H4 (cell line): ENCODE data around the gene AGAP1. TPM values are rescaled to one million over a fixed set of nuclear protein-coding genes. Genes with fewer than 3 reads are reported as not detected.
"Not testable (repeated sequence)": the region's sequence is repeated elsewhere in the genome, so short reads cannot be mapped to it uniquely, and the experiment has no call there.

Experiments used
- DNase-seq: peaks from one replicate; pipeline ENCODE4 v3.0.0-alpha.2; 2015; ENCODE audit warnings: low spot score
- total RNA-seq: library from RNA; depleted of rRNA; stranded (reverse); fragments of >200 nt; shearing (Covaris generic); gene quantifications from 2 replicates; pipeline ENCODE4 v1.2.3, GENCODE V29; 2014

AGAP1 gene
- total RNA-seq, 1 experiment from 2014 or later: 7.0 TPM

DNA sequence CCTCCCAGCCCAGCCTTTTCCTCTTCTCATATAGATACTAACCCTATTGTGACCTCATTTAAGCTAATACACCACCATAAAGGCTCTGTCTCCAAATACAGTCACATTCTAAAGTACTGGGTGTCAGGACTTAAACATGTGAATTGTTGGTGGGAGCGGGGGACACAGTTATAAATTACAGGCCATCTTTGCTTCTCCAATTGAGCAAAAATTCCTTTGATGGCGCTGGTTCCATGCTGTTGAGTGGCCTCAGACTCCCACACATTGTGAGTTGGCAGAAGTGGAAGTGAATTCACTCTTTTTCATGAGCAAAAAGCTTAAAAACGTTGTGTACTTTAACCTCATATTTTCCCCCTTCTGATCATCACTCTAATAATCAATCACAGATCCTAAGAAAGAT lies 628.4 kb downstream of the AGAP1 start:
- DNase-seq: no peak

DNA sequence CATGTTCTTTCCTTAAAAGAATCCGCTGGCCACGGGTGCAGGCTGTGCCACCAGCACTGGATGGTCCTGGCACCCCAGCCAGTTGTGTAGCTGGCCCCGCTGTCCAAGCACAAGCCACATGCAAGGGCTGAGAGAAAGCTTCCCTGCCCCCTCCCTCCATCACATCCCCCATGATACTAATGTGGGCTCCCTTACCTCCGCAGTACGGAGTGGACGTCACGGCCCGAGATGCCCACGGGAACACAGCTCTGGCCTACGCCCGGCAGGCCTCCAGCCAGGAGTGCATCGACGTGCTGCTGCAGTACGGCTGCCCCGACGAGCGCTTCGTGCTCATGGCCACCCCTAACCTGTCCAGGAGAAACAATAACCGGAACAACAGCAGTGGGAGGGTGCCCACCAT lies 629.9 kb downstream of the AGAP1 start:
- no peak for DNase-seq

DNA sequence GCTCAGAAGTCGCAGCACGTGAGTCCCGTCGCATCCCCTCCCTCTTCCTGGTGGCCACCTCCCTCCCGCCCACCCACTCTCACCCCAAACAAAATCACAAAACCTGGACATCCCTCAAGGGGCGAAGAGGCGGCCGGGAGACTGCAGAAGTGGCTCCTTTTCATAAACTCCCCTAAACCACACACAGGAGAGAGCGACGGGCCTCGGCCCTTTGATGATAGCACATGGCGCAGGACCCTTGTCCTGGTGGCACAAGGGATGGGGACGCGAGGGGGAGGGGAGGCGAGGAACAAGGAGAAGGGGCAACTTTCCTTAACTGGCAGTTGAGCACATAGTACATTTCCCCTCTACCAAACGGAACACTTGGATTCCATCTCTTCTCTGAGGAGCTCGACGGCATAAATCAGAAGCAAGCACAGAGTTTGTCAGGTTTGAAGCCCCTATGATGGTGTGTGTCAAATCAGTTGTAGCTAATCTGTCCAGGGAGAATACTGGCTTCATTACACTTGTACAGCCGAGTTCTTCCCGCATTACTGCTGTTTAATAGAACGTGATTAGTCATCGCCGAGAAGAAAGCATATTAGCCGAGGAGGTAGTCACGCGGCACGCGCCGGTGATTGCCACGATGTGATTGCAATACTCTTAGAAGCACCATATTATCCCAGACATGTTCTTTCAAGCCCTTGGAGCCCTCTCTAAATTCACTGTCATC lies 630.5 kb downstream of the AGAP1 start:
- DNase-seq: no peak

DNA sequence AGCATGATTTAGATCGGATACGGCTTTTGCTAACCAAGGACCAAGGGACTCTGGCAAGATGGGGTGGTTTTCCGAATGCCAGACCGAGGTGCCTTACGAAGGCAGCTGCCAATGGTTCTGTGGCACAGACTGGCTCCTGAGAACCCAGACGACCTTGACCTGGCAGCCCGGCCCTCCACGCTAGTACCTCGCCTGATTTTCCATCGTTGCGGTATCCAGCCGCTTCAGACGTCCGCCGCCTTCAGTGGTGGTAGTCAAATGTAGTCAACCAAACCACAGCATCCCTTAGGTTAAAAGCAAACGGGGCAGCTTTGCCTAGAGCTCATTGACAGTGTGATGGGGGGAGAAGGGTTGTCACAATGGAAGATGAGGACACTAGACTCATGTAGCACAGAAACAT lies 631.7 kb downstream of the AGAP1 start:
- no peak for DNase-seq

DNA sequence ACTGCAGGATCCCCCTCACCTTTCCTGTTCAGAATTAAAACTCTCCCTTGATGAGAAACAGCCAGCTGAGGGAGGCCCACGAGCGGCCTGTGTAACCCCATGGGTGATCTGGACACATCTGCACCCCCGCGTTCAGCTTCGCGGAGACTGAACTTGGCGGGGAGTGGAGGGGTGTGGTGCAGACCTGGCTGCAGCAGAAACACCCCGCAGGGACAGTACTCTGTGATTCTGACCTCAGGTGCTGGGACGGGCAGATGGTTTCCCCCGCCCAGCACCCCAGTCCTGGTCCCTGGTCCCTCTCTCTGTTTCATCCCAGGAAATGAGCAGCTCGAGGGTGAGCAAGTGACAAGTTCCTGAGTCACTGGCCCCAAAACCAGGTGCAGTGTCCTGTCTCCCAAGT lies 633.2 kb downstream of the AGAP1 start:
- no peak for DNase-seq

DNA sequence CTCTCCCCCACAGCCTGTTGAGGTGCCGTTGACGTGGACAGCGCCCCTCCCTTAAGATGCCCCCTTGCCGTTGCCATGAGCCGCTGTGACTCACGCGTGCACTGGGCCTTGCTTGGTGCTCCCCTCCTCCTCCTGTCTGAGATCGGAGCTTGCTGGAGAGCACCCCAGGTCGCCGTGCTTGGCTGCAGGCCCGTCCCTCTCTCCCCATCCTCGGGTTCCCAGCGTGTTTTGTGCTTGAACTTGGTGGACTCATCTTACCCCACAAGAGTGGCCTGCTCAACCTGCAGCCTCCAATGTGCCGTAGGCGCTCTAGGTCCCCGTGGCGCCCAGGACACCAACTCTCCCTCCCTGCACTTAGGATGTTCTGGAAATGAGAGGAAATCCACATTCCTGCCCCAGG lies 634.5 kb downstream of the AGAP1 start:
- no peak for DNase-seq

DNA sequence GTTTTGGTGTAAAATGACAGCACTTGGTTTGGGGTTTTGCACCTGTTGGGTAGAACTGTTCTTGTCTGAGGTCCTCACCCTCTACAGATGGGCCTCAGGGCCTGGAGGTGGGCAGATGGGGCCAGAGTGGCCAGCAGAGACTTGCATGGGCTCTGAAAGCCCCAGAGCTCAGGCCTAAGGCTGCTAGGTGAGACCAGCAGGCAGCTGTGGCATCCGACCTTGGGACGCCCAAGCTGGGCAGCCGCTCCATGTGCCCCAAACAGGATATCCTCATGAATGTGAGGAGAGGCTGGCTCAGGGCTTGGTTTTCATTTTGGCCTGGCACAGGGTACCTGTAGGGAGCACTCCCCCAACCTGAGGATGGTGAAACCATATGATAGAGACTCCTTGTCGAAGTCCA lies 636.1 kb downstream of the AGAP1 start:
- DNase-seq: no peak

DNA sequence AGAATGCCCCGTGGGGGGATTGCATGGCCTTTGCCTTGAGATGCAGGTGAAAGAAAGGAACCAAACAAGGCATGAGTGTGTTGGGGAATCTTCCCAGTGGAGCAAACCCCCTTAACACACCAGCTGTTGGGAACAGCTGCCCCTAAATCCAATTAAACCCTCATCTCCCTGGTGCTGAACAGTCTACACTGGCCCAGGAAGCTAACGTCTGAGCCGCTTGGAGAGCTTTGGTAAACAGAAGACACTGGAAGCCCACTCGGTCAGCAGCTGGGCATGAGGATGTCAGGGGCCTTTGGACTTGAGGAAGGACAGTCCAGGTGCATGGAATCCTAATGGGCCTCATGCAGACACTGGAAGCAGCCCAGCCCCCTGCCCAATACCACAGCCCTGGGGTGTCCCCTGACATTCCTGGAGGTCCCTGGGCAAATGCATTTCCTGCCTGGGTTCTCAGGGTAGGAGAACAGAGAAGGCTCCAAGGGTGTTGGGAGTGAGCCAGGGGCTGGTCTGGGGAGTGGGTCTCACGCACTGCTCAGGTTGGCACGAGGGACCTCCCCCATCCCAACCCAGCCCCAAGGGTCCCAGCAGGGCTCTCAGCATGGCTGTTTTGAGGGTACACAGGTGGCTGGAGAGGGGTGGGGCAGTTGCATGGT lies 636.6 kb downstream of the AGAP1 start:
- no peak for DNase-seq

DNA sequence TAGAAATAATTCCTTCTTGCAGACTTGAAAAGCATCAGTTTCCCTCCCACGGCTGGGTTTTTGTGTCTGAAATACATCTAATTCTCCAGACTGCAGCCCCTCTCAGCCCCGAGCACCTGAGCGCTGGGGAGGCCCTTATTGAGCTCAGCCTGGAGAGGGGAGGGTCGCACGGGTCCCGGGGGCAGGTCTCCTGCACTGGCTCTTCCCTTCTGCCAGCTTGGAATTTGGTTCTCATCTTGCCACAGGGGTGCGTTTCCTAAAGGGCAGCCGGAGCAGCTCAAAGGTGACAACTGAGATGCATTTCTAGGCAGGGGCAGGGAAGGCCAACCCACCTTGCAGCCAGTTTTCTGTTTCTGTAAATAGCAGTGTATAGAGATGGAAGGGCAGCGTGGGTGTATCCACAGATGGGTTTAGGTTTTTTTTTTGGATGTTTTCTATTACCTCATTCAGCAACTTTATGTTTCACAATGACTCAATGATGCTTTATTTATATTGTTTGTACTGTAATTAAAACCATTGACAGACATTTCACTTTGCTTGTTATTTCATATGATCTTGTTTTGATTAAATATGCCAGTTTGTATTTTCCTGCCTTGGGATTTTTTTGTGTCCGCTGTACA lies 637.3 kb downstream of the AGAP1 start:
- no peak for DNase-seq

DNA sequence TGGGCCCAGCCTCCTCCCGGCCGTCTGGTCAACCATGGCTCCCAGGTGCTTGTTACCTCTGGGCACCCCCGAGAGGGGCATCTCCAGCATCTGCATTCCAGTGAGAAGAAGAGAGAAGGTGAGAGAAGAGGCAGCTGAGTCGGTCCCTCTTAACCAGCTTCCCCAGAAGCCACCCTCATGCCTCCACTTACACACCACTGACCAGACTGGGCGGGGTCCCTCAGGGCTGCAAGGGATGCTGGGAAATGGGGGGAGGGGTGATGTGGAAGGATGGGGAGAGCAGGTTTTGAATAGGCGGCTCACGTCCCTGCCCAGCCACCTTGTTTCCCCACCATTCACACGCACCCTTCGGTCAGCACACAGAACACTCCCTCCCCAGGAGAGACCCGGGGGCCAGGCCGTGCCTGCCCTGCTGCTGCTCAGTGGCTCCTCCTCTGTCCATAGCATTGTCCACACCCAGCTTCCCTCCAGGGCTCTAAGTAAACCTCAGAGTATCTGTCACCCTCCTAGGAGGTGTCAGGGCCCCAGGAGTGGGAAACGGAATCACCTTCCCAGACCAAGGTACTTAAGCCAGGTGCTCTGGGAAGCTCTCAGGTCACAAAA lies 639.7 kb downstream of the AGAP1 start:
- DNase-seq: no peak

DNA sequence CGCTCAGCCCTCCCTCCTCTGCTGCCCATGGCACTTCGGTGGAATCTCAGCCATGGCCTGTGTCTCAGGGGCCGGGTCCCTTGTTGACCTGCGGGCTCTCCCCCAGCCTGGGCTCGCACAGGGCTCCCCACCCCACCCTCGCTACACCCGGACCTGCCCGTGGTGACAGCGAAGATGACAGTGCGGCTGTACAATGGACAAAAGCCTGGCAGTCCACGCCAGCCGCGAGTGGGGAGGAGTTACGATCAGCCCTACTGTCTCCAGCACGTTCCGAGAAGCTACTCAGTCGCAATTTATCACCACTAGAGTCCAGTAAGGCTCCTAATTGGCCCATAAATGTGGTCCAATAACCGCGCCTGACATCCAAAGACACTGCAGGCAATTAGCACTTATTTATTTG lies 642.7 kb downstream of the AGAP1 start:
- DNase-seq: no peak

DNA sequence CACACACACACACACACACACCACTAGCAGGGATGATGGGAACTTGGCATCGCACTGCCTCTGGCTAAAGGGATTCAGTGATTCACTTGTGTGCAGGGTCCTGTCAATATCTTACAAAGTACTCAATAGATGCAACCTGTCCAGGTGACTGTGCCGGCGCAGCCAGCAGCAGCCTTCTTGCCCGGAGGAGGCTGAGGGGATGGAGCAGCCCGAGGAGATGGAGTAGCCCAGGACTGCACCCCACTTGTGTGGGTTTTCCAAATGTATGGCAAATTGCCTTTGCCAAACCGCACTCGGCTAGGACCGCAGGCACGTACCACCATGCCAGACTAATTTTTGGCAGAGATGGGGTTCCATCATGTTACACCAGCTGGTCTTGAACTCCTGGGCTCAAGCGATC lies 643.2 kb downstream of the AGAP1 start:
- DNase-seq: no peak

DNA sequence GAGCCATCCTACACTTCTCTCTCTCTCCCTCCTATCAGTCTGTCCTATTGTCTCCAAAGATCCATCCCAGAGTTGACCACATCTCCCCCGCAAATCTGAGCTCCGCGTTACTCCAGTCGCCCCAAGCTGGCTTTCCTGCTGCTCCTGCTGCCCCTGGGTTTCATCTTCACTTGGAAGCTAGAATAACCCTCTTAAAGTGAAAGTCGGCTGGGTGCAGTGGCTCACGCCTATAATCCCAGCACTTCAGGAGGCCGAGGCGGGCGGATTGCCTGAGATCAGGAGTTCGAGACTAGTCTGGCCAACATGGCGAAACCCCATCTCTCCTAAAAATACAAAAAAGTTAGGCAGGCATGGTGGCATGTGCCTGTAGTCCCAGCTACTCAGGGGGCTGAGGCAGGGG lies 647.8 kb downstream of the AGAP1 start:
- not testable (repeated sequence) for DNase-seq

DNA sequence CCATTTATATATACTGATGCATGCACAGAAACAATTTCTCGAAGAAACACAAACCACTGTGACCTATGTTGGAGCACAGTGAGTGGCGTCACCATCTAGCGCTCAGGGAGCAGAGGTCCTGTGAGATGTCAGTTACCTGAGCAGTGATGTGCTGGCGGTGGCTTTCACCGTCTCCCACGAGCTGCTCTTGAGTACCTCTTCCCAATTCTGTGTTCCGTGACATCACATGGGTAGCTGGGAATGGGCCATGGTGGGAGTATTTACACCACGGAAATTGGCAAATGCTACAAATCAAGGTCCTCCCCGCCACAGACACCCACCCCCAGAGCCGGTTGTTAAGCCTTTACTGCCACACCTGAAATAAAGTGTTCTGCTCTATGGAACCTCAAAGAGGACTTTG lies 650.0 kb downstream of the AGAP1 start:
- no peak for DNase-seq

DNA sequence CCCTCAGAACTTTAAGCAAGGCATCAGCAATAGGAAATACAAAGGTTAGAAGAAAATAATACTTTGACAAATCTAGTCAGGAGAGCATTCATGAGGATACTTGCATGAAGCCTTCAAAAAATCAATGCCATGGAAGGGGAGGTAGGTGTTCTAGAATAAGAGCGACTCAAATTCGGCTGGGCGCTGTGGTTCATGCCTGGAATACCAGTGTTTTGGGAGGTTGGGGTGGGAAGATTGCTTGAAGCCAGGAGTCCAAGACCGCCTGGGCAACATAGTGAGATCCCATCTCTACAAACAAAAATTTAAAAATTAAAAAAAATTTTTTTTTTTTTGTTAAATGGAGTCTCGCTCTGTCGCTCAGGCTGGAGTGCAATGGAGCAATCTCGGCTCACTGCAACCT lies 652.6 kb downstream of the AGAP1 start:
- no peak for DNase-seq

DNA sequence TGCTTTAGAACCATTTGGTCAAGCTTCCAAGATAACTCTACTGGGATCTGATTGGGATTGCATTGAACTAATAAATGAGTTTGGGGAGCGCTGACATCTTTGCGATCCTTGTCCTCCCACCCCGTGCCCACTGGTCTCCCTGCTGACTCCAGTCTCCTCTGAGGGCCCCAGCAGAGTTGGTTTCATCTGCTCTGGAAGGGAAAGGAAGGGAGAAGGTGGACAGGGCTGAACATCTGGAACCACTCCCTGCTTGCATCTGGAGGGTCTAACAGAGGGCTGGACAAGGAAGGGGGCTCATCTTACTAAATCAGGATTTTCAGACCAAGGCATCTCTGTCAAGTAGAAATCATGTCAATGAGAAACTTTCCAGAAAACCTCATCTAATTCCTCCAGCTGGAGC lies 661.6 kb downstream of the AGAP1 start:
- DNase-seq: no peak

DNA sequence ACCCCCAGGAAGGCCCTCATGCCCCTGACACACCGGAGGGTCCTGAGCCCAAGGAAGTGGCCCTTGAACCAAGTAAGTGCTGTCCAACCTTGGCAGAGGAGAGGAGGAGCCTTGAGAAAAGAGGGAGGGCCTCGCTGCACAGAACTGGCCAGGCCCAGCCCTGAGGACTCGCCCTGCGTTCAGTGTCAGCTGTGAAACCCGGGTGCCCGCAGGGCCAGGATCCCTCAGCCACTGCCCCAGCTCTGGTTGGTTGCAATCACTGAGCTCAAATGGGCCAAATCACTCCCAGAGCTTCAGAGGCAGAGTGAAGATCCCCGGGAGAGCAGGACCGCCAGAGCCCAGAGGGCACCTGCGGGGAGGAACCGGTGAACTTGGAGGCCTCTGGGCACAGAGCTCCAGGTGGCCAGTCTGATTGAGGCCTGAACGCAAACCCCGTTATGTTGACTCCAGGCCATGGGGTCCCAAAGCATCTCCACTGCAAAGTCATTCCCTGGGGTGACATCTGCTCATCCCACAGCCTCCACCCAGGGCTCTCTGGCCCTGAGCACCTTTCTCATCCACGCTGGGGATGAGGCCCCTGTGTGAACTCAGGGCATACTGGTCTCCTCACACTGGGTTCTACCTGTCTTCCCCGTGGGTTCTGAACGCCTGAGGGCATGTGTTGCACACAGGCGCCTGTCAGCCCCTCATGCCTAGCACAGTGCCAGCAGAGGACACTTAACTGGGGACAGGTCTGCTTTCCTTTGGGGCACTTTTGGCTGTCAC lies 662.4 kb downstream of the AGAP1 start:
- no peak for DNase-seq

DNA sequence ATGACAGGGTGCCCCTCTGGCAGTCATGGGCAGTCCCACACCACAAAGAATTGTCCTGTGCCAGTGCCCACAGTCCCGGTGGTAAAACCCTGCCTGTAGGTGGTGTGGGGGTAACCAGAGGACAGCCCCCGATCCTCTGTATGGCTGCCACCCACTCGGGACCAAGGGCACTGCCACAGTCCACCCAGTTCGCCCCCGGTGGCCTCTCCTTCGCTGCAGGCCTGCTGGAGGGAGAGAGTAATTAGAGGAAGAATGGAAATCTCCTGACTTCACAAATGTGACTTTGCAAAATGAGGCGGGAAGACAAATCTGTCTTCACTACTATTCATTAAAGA lies 663.0 kb downstream of the AGAP1 start:
- DNase-seq: no peak

DNA sequence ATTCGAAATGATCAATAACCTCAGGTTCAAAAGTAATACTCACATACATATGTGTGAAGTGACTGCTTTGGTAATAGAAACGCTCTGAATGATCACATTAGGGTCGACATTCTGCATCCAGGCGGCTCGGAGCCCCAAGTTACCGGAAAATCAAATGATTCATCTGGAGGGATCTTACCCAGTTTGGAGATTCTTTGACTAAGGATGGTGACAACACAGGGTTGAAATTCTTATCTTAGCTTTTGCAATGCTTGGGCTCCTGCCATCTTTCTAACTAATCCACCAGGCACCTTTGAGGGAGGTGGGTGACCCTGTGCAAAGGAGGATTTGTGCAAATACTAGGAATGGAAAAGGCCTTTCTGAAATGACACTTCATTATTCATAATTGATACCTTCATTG lies 663.5 kb downstream of the AGAP1 start:
- no peak for DNase-seq

DNA sequence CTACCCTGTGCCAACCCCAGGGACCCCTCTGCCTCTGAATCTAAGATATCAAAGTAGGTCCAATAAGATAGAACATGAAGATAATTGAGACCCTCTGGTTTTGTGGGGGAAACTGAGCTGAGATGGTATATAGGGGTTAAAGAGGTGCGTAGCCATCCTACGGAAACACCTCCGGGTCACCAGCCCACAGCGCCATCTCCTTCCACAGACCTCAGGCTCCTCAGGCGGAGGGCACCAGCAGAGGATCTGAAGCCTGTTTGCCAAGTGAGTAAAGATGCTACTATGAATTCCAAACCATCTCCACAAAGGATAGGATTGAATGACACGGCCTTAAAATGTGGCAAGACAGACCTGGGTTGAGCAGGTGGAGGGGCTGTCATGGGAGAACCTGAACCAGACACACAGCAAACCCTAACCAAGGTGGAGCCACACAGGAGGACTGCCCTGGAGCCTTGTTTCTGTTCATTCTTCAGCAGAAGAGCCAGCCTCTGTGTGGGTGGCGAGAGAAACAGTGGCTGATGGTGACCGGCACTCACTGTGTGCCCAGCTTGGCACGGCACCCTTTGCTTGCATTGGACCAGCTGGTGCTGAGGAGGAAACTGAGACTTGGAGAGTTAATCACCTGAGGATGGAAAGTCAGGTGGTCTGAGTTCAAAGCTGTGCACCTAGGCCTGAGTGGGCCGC lies 664.1 kb downstream of the AGAP1 start:
- DNase-seq: no peak

DNA sequence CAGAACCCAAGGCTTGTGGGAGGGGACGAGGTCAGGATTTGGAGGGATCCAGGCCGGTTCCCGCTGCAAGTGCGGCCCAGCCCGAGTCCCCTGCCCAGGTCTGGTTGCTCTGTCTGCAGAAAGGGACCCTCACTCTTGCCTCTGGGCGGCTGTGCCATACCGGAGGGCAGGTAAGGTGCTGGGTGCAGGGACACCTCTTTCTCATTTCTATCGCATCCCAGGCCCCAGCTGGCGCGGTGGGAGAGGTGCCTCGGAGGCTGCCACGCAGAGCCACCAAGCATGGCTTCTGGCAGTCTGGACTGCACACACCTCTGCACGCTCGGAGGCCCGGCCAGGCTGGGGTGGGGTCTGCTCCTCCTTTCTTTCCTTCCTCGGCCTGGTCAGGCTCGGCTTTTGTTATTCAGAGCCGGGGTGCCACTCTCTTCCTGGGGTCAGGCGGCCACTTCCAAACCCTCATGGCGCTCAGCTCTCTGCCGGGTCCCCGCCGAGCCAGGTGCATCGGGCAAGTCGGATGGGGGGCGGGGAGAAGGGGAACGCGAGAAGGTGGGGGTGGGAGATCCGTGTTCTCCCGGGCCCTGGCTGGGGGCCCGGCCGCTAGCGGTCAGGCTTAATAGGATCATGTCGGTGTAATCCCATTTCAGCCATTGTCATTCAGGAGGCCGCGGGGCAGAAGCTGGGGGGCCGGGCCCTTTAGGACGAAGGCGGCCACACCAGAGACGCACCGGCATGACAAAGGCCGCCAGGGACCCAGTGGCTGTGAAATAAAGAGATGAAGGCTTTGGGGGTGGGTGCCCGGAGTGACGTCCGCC lies 665.3 kb downstream of the AGAP1 start:
- no peak for DNase-seq
